PC-3 (cell line): Measurements from ENCODE around the gene R3HDM4. TPM values are rescaled to one million over a fixed set of nuclear protein-coding genes. Genes with fewer than 3 reads are reported as not detected.

Experiments used
- ATAC-seq: fragments of 200-7000 bp; cut with Tn5 transposase; 2 replicates; pipeline ENCODE4 v1.9.1; 2020; ENCODE audit warnings: mild to moderate bottlenecking, moderate library complexity
- BruUV-seq: library from RNA; stranded (reverse); fragments of 400-500 nt; replicated peaks from 2 replicates; lab custom pipeline; 2021; lab: Mats Ljungman, UMichigan
- CTCF ChIA-PET: fragments of 300-600 bp; sonication (Branson Sonifier 250); formaldehyde crosslinking; loops from one replicate; lab custom pipeline; 2022; ENCODE audit warnings: antibody characterized with exemption; lab: Charles Lee
- POLR2A ChIA-PET: fragments of 300-600 bp; sonication (Branson Sonifier 250); formaldehyde crosslinking; loops from one replicate; lab custom pipeline; 2022; ENCODE audit warnings: antibody characterized with exemption; ENCODE audit not compliant: unreplicated experiment; lab: Charles Lee
- DNase-seq: peaks from one replicate; pipeline ENCODE4 v3.0.0-alpha.2; 2015
- H2AFZ ChIP-seq: fragments of 300-600 bp; sonication (generic); 2 replicates; pipeline ENCODE4 v1.6.0; 2016; ENCODE audit warnings: antibody characterized with exemption, low read length
- H3F3A ChIP-seq: fragments of 300-600 bp; sonication (generic); one replicate; pipeline ENCODE4 v1.6.0; 2017; ENCODE audit warnings: antibody characterized with exemption, low read length, control low read depth, mild to moderate bottlenecking; ENCODE audit not compliant: unreplicated experiment
- H3K27ac ChIP-seq: fragments of 300-600 bp; sonication (generic); 2 replicates; pipeline ENCODE4 v1.5.1; 2016; ENCODE audit warnings: mild to moderate bottlenecking, low read length
- H3K27me3 ChIP-seq: fragments of 300-600 bp; sonication (generic); 2 replicates; pipeline ENCODE4 v1.6.1; 2016; ENCODE audit warnings: low read length, mixed read lengths
- H3K36me3 ChIP-seq: fragments of 300-600 bp; sonication (generic); 2 replicates; pipeline ENCODE4 v1.6.1; 2016; ENCODE audit warnings: low read depth, mixed run types, low read length, mixed read lengths
- H3K4me1 ChIP-seq: fragments of 300-600 bp; sonication (generic); 2 replicates; pipeline ENCODE4 v1.5.1; 2016; ENCODE audit warnings: low read length; ENCODE audit not compliant: insufficient read depth
- H3K4me2 ChIP-seq: fragments of 300-600 bp; sonication (generic); 2 replicates; pipeline ENCODE4 v1.6.0; 2016; ENCODE audit warnings: low read length
- H3K4me3 ChIP-seq: fragments of 300-600 bp; sonication (generic); 2 replicates; pipeline ENCODE4 v1.5.1; 2016; ENCODE audit warnings: mild to moderate bottlenecking, low read length, mixed read lengths
- H3K79me2 ChIP-seq: fragments of 300-600 bp; sonication (generic); 2 replicates; pipeline ENCODE4 v1.6.1; 2017; ENCODE audit warnings: low read length, mixed read lengths
- H3K9ac ChIP-seq: fragments of 300-600 bp; sonication (generic); 2 replicates; pipeline ENCODE4 v1.6.0; 2016; ENCODE audit warnings: mild to moderate bottlenecking, low read length
- H3K9me2 ChIP-seq: fragments of 300-600 bp; sonication (generic); replicated peaks from 2 replicates; pipeline ENCODE4 v1.6.1; 2016; ENCODE audit warnings: mixed run types, low read length, mixed read lengths
- H3K9me3 ChIP-seq: fragments of 300-600 bp; sonication (generic); 2 replicates; pipeline ENCODE4 v1.6.1; 2016; ENCODE audit warnings: low read length, mixed read lengths
- H4K20me1 ChIP-seq: fragments of 300-600 bp; sonication (generic); 2 replicates; pipeline ENCODE4 v1.6.1; 2016; ENCODE audit warnings: low read length, mixed read lengths
- CTCF ChIP-seq: fragments of 300-600 bp; sonication (generic); conservative IDR thresholded peaks from 2 replicates; pipeline ENCODE4 v1.5.1; 2017; ENCODE audit warnings: antibody characterized with exemption, low read depth, mild to moderate bottlenecking, low read length
- EZH2 ChIP-seq: fragments of 300-600 bp; sonication (generic); IDR thresholded peaks from one replicate; pipeline ENCODE4 v1.6.1; 2017; ENCODE audit warnings: antibody characterized with exemption, mild to moderate bottlenecking, low read length; ENCODE audit not compliant: unreplicated experiment
- EZH2phosphoT487 ChIP-seq: fragments of 300-600 bp; sonication (generic); IDR thresholded peaks from 2 replicates; pipeline ENCODE4 v1.6.1; 2018; ENCODE audit warnings: mild to moderate bottlenecking, antibody characterized with exemption, low read length, borderline replicate concordance
- intact Hi-C: fragments of 100-400 bp; cut with micrococcal nuclease; formaldehyde crosslinking; loops from 2 replicates; pipeline ENCODE4 v1.9.0; 2023
- total RNA-seq: library from RNA; depleted of rRNA; stranded (reverse); fragments of >200 nt; gene quantifications from 2 replicates; pipeline ENCODE4 v1.2.3, GENCODE V29; 2014

R3HDM4 gene
- total RNA-seq, 1 experiment from 2014 or later = 44.9 TPM

GRCh38 chr19:882871-883497 is 30.0 kb downstream of the R3HDM4 start:
- Histone ChIP-seq H3K9ac (no peak overlapping the region), H3K9me2 (no peaks in the 10 kb centered on the region), H3K4me3 (no peak overlapping the region), H3K9me3 (no peaks in the 10 kb centered on the region), H3K4me2 (no peak overlapping the region), H4K20me1 (no peaks in the 10 kb centered on the region), H3K36me3 (peaks cover 5% of the 10 kb centered on the region; the same call in 1 of the 2 replicates), H2AFZ (no peak overlapping the region), H3F3A (no peaks in the 10 kb centered on the region), H3K27ac (no peak overlapping the region), H3K27me3 (no peaks in the 10 kb centered on the region), H3K4me1 (peaks cover 9% of the 10 kb centered on the region; the same call in 1 of the 2 replicates), H3K79me2 (no peaks in the 10 kb centered on the region)
- no peak for DNase-seq
- TF ChIP-seq CTCF (no peak), EZH2 (no peak), EZH2phosphoT487 (no peak)
- ChIA-PET CTCF (interaction anchor here (0.7 kb wide), 1 partner anchor 120 kb away, joined by 4 read pairs; no protein-coding TSS in a partner anchor), POLR2A (no interaction called here)
- BruUV-seq = no TSS peak
- intact Hi-C loops = no loop called here
- no peak for ATAC-seq

GRCh38 chr19:881385-882071 is 31.5 kb downstream of the R3HDM4 start:
- Histone ChIP-seq H3K27ac (no peak overlapping the region), H4K20me1 (no peaks in the 10 kb centered on the region), H2AFZ (no peak overlapping the region), H3K4me2 (no peak overlapping the region), H3K27me3 (no peaks in the 10 kb centered on the region), H3K9me3 (no peaks in the 10 kb centered on the region), H3F3A (no peaks in the 10 kb centered on the region), H3K4me3 (no peak overlapping the region), H3K79me2 (no peaks in the 10 kb centered on the region), H3K4me1 (peaks cover 9% of the 10 kb centered on the region; the same call in 1 of the 2 replicates), H3K9ac (no peak overlapping the region), H3K36me3 (peaks cover 5% of the 10 kb centered on the region; the same call in 1 of the 2 replicates), H3K9me2 (no peaks in the 10 kb centered on the region)
- DNase-seq = no peak
- ChIA-PET POLR2A (no interaction called here), CTCF (no interaction called here)
- ATAC-seq = no peak
- TF ChIP-seq EZH2 = no peak
- TF ChIP-seq CTCF = no peak
- TF ChIP-seq EZH2phosphoT487 = no peak
- no TSS peak for BruUV-seq
- intact Hi-C loops = no loop called here
